SK-N-SH treated with all-trans-retinoic acid at 6 μM for 48 hours (cell line): ENCODE results near the gene ERCC2.

ENCODE experiments used
- ATAC-seq: fragments of 200-7000 bp; cut with Tn5 transposase; 3 replicates; pipeline ENCODE4 v1.9.1; 2020; ENCODE audit warnings: mild to moderate bottlenecking, moderate library complexity
- ARNTL ChIP-seq: fragments of 450-650 bp; formaldehyde crosslinking; IDR thresholded peaks from 2 replicates; pipeline ENCODE4 v1.5.0; 2020; ENCODE audit warnings: low read depth, mild to moderate bottlenecking, moderate library complexity, borderline replicate concordance
- BACH2 ChIP-seq: fragments of 250-450 bp; sonication (Bioruptor Pico); IDR thresholded peaks from 2 replicates; pipeline ENCODE4 v1.9.0; 2021; ENCODE audit warnings: mild to moderate bottlenecking, borderline replicate concordance
- CSDC2 ChIP-seq: fragments of 250-450 bp; sonication (Bioruptor Pico); IDR thresholded peaks from 2 replicates; pipeline ENCODE4 v1.5.0; 2020; ENCODE audit warnings: mild to moderate bottlenecking, moderate library complexity
- ESRRG ChIP-seq: fragments of 250-450 bp; sonication (Bioruptor Pico); IDR thresholded peaks from 2 replicates; pipeline ENCODE4 v1.6.1; 2021; ENCODE audit warnings: mild to moderate bottlenecking
- GLIS3 ChIP-seq: fragments of 250-450 bp; sonication (Bioruptor Pico); IDR thresholded peaks from 2 replicates; pipeline ENCODE4 v1.5.0; 2020; ENCODE audit warnings: mild to moderate bottlenecking, moderate library complexity
- ISL1 ChIP-seq: fragments of 250-450 bp; sonication (Bioruptor Pico); IDR thresholded peaks from 2 replicates; pipeline ENCODE4 v2.1.2; 2022; ENCODE audit warnings: mild to moderate bottlenecking, moderate library complexity
- OSR1 ChIP-seq: fragments of 250-450 bp; sonication (Bioruptor Pico); IDR thresholded peaks from 2 replicates; pipeline ENCODE4 v1.8.0; 2022; ENCODE audit warnings: moderate library complexity, mild to moderate bottlenecking, inconsistent platforms
- RARB ChIP-seq: fragments of 250-450 bp; sonication (Bioruptor Pico); IDR thresholded peaks from 2 replicates; pipeline ENCODE4 v1.8.0; 2021; ENCODE audit warnings: mild to moderate bottlenecking, moderate library complexity
- TCF4 ChIP-seq: fragments of 250-450 bp; sonication (Bioruptor Pico); IDR thresholded peaks from 2 replicates; pipeline ENCODE4 v1.8.0; 2021; ENCODE audit warnings: mild to moderate bottlenecking, moderate library complexity, borderline replicate concordance
- TOX ChIP-seq: fragments of 250-450 bp; sonication (Bioruptor Pico); IDR thresholded peaks from 2 replicates; pipeline ENCODE4 v1.8.0; 2021; ENCODE audit warnings: mild to moderate bottlenecking, moderate library complexity, borderline replicate concordance
- ZC3H10 ChIP-seq: fragments of 250-450 bp; sonication (Bioruptor Pico); IDR thresholded peaks from 2 replicates; pipeline ENCODE4 v1.5.1; 2021; ENCODE audit warnings: mild to moderate bottlenecking, moderate library complexity
- ZFP3 ChIP-seq: fragments of 250-450 bp; sonication (Bioruptor Pico); IDR thresholded peaks from 2 replicates; pipeline ENCODE4 v1.5.0; 2020; ENCODE audit warnings: mild to moderate bottlenecking, moderate library complexity
- ZFP30 ChIP-seq: fragments of 450-650 bp; formaldehyde crosslinking; IDR thresholded peaks from 2 replicates; pipeline ENCODE4 v1.5.0; 2022; ENCODE audit warnings: mild to moderate bottlenecking, moderate library complexity
- ZNF565 ChIP-seq: fragments of 450-650 bp; formaldehyde crosslinking; conservative IDR thresholded peaks from 2 replicates; pipeline ENCODE4 v1.5.0; 2020; ENCODE audit warnings: low read depth, mild to moderate bottlenecking, moderate library complexity
- ZNF70 ChIP-seq: fragments of 450-650 bp; formaldehyde crosslinking; IDR thresholded peaks from 2 replicates; pipeline ENCODE4 v1.5.0; 2020; ENCODE audit warnings: mild to moderate bottlenecking, moderate library complexity
- ZNF8 ChIP-seq: fragments of 450-650 bp; formaldehyde crosslinking; IDR thresholded peaks from 2 replicates; pipeline ENCODE4 v1.5.0; 2020; ENCODE audit warnings: mild to moderate bottlenecking, moderate library complexity
- TF ChIP-seq, protein P1 (sequence below): fragments of 250-450 bp; sonication (Bioruptor Pico); IDR thresholded peaks from 2 replicates; pipeline ENCODE4 v1.5.1; 2021; ENCODE audit warnings: mild to moderate bottlenecking, moderate library complexity
- TF ChIP-seq, protein P2 (sequence below): fragments of 250-450 bp; sonication (Bioruptor Pico); IDR thresholded peaks from 2 replicates; pipeline ENCODE4 v1.8.0; 2021; ENCODE audit warnings: low read depth, mild to moderate bottlenecking, moderate library complexity, borderline replicate concordance
- TF ChIP-seq, protein P3 (sequence below): fragments of 250-450 bp; sonication (Bioruptor Pico); IDR thresholded peaks from 2 replicates; pipeline ENCODE4 v1.8.0; 2020; ENCODE audit warnings: mild to moderate bottlenecking, moderate library complexity, borderline replicate concordance
- TF ChIP-seq, protein P4 (sequence below): fragments of 250-450 bp; sonication (Bioruptor Pico); IDR thresholded peaks from 2 replicates; pipeline ENCODE4 v1.5.1; 2020; ENCODE audit warnings: low read depth, mild to moderate bottlenecking, moderate library complexity

The ERCC2 gene

DNA sequence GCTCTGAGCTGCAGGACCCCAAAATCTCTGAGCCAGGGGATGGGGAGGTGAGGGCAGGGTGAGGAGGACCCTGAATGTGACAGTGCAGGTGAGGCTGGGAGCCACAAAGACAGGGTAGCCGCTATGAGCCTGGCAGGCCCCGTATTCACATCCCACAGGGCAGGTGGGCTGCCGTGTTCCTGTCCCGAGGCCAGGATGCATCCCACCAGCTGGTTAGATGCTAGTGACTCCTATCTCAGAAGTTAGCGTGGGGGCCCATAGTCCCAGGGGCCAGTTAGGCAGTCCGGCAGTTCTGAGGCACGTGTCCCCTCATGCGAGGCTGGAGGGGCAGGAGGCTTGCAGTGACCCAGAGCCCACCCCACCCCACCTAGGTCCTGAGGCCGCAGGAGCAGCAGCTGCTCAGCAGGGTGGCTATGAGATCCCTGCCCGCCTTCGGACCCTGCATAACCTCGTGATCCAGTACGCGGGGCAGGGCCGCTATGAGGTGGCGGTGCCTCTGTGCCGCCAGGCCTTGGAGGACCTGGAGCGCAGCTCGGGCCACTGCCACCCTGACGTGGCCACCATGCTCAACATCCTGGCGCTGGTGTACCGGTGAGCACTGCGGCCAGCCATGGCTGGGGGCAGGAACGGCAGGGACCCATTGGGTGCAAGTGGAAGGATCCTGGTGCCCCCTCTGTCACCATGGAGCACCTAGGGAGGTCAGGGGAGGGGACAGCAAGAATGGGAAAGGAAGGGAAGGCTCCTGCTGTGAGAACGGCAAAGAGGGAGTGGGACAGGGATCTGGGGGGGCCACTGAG, 22.6 kb downstream of the ERCC2 start:
- TF ChIP-seq OSR1 (CRISPR knock-in tag), result no peak
- no peak for TF ChIP-seq ZFP3 (CRISPR knock-in tag)
- no peak for TF ChIP-seq ZFP30 (CRISPR knock-in tag)
- no peak for TF ChIP-seq CSDC2 (CRISPR knock-in tag)
- no peak for TF ChIP-seq TCF4
- TF ChIP-seq, protein P1, sequence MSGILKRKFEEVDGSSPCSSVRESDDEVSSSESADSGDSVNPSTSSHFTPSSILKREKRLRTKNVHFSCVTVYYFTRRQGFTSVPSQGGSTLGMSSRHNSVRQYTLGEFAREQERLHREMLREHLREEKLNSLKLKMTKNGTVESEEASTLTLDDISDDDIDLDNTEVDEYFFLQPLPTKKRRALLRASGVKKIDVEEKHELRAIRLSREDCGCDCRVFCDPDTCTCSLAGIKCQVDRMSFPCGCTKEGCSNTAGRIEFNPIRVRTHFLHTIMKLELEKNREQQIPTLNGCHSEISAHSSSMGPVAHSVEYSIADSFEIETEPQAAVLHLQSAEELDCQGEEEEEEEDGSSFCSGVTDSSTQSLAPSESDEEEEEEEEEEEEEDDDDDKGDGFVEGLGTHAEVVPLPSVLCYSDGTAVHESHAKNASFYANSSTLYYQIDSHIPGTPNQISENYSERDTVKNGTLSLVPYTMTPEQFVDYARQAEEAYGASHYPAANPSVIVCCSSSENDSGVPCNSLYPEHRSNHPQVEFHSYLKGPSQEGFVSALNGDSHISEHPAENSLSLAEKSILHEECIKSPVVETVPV, result no peak
- TF ChIP-seq TOX (CRISPR knock-in tag), result no peak
- TF ChIP-seq ESRRG, result no peak
- no peak for TF ChIP-seq BACH2 (CRISPR knock-in tag)
- no peak for TF ChIP-seq ZNF8
- TF ChIP-seq ZNF565, result no peak
- no peak for TF ChIP-seq ZC3H10
- ATAC-seq, result peak; percentile 12

DNA sequence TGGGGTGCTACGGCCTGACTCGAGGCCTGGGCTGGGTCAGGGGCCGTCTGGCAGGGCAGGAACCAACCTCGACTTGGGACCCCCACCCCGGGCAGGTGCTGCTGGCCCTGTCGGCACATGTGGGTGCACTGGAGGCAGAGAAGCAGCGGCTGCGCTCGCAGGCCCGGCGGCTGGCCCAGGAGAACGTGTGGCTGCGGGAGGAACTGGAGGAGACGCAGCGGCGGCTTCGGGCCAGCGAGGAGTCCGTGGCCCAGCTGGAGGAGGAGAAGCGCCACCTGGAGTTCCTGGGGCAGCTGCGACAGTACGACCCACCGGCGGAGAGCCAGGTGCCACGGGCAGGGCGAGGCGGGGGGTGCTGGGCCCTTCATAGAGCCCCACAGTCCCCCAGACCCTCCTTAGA, 23.9 kb downstream of the ERCC2 start:
- ATAC-seq, result no peak
- TF ChIP-seq TOX (CRISPR knock-in tag) (no peak), ZC3H10 (no peak)

DNA sequence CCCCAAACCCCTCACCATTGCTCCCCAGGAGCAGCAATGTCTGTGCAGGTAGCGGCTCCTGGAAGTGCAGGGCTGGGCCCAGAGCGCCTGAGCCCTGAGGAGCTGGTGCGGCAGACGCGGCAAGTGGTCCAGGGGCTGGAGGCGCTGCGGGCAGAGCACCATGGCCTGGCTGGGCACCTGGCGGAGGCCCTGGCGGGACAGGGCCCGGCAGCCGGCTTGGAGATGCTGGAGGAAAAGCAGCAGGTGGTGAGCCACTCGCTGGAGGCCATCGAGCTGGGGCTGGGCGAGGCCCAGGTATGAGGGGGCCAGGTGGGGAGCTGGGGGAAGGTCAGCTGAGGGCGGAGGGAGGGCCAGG, 24.9 kb downstream of the ERCC2 start:
- TF ChIP-seq ARNTL (no peak), ISL1 (no peak), ZNF70 (CRISPR knock-in tag) (no peak), BACH2 (CRISPR knock-in tag) (no peak), CSDC2 (CRISPR knock-in tag) (no peak), GLIS3 (CRISPR knock-in tag) (no peak), ZNF565 (no peak), RARB (no peak), TOX (CRISPR knock-in tag) (no peak), TCF4 (no peak), ZNF8 (no peak), ZFP30 (CRISPR knock-in tag) (no peak)
- TF ChIP-seq, protein P2, sequence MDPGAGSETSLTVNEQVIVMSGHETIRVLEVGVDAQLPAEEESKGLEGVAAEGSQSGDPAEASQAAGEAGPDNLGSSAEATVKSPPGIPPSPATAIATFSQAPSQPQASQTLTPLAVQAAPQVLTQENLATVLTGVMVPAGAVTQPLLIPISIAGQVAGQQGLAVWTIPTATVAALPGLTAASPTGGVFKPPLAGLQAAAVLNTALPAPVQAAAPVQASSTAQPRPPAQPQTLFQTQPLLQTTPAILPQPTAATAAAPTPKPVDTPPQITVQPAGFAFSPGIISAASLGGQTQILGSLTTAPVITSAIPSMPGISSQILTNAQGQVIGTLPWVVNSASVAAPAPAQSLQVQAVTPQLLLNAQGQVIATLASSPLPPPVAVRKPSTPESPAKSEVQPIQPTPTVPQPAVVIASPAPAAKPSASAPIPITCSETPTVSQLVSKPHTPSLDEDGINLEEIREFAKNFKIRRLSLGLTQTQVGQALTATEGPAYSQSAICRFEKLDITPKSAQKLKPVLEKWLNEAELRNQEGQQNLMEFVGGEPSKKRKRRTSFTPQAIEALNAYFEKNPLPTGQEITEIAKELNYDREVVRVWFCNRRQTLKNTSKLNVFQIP (CRISPR knock-in tag), result no peak
- TF ChIP-seq, protein P1, result no peak
- TF ChIP-seq, protein P3, sequence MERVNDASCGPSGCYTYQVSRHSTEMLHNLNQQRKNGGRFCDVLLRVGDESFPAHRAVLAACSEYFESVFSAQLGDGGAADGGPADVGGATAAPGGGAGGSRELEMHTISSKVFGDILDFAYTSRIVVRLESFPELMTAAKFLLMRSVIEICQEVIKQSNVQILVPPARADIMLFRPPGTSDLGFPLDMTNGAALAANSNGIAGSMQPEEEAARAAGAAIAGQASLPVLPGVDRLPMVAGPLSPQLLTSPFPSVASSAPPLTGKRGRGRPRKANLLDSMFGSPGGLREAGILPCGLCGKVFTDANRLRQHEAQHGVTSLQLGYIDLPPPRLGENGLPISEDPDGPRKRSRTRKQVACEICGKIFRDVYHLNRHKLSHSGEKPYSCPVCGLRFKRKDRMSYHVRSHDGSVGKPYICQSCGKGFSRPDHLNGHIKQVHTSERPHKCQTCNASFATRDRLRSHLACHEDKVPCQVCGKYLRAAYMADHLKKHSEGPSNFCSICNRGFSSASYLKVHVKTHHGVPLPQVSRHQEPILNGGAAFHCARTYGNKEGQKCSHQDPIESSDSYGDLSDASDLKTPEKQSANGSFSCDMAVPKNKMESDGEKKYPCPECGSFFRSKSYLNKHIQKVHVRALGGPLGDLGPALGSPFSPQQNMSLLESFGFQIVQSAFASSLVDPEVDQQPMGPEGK (CRISPR knock-in tag), result no peak
- TF ChIP-seq, protein P4, sequence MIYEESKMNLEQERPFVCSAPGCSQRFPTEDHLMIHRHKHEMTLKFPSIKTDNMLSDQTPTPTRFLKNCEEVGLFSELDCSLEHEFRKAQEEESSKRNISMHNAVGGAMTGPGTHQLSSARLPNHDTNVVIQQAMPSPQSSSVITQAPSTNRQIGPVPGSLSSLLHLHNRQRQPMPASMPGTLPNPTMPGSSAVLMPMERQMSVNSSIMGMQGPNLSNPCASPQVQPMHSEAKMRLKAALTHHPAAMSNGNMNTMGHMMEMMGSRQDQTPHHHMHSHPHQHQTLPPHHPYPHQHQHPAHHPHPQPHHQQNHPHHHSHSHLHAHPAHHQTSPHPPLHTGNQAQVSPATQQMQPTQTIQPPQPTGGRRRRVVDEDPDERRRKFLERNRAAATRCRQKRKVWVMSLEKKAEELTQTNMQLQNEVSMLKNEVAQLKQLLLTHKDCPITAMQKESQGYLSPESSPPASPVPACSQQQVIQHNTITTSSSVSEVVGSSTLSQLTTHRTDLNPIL (CRISPR knock-in tag), result no peak

More for the DNA sequence above, 24.9 kb downstream of the ERCC2 start:
- no peak for ATAC-seq
